Adrenal gland (tissue), 12 donors: ENCODE results near the gene RAPH1. TPM values are rescaled to one million over a fixed set of nuclear protein-coding genes. Genes with fewer than 3 reads are reported as not detected.

Experiments used
- DNase-seq, 7 donors: peaks; one replicate each; pipeline ENCODE4 v3.0.0-alpha.2; 2019 to 2020
- H3K27ac ChIP-seq, 5 donors: fragments of 200-600 bp; sonication (generic) in 4 of 5; 1 replicate in 3 of 5; 2 replicates in 2 of 5; pipeline versions ENCODE4 v1.5.1 to v1.8.0; 2016 to 2020; ENCODE audit warnings: mild to moderate bottlenecking in 1 of 5
- H3K27me3 ChIP-seq: fragments of 200-600 bp; 2 replicates; pipeline ENCODE4 v1.8.0; 2021
- H3K36me3 ChIP-seq, 2 donors: fragments of 200-600 bp; replicated peaks in 1 of 2; 1 replicate in 1 of 2; 2 replicates in 1 of 2; pipeline versions ENCODE4 v1.5.1 to v1.8.0; 2018 to 2022
- H3K4me1 ChIP-seq, 2 donors: fragments of 200-600 bp; replicated peaks in 1 of 2; 1 replicate in 1 of 2; 2 replicates in 1 of 2; pipeline versions ENCODE4 v1.5.1 to v1.8.0; 2018 to 2021
- H3K4me3 ChIP-seq, 4 donors: fragments of 200-600 bp; sonication (generic) in 3 of 4; one replicate each; pipeline ENCODE4 v1.5.1; 2016 to 2018
- H3K9me3 ChIP-seq, 3 donors: fragments of 200-600 bp; sonication (generic) in 1 of 3; replicated peaks in 1 of 3; 1 replicate in 2 of 3; 2 replicates in 1 of 3; pipeline versions ENCODE4 v1.5.1 to v1.8.0; 2016 to 2021
- CTCF ChIP-seq, 6 experiments: fragments of 450-650 bp in 4 of 6; fragments of 200-600 bp in 2 of 6; sonication (generic) in 1 of 6; IDR thresholded peaks; 1 replicate in 5 of 6; 2 replicates in 1 of 6; pipeline versions ENCODE4 v1.5.1 to v1.8.0; 2016 to 2021; ENCODE audit warnings: antibody characterized with exemption in 6 of 6, mild to moderate bottlenecking in 2 of 6, moderate library complexity in 1 of 6
- POLR2A ChIP-seq, 2 donors: fragments of 450-650 bp; IDR thresholded peaks; one replicate each; pipeline ENCODE4 v1.6.1; 2017; ENCODE audit warnings: antibody characterized with exemption in 2 of 2, mild to moderate bottlenecking in 2 of 2, moderate library complexity in 1 of 2
- WGBS, 4 donors: extraction: QIAGEN DNeasy Blood & Tissue Kit in 2 of 4; methylation state at CpG; one replicate each; pipeline versions ENCODE4 v1.1.5 to v1.1.7; 2013 to 2017; 5-methylcytosine and 5-hydroxymethylcytosine counted together
- intact Hi-C, 2 donors: fragments of 100-400 bp; cut with DNase I; formaldehyde crosslinking; loops; one replicate each; pipeline versions ENCODE4 v1.14.1 to v1.15.0; 2022 to 2023
- polyA plus RNA-seq, 3 donors: library from polyadenylated mRNA; stranded (reverse); fragments of 200-250 nt in 2 of 3; fragments of 350-450 nt in 1 of 3; fragmentation: Illumina TruSeq in 1 of 3; extraction: RNeasy Lipid Tissue Mini Kit (QIAGEN cat#74804) in 1 of 3; gene quantifications; one replicate each; pipeline ENCODE4 v1.2.3, GENCODE V29; 2013 to 2014
- total RNA-seq, 9 donors: library from RNA; depleted of rRNA in 4 of 9; stranded (reverse); fragments of >200 nt in 4 of 9; fragments of 120-200 nt in 1 of 9; fragmentation: NEBNext Ultra II Directional in 1 of 9; extraction: Animal tissue kit (Norgen Biotek cat#: 25700) in 1 of 9; gene quantifications; one replicate each; pipeline versions ENCODE4 v1.1.0 to v1.2.4, GENCODE V29; 2013 to 2023
- donor health status: healthy with polysubstance abuse.
- donor health status: Bipolar disorder and iron deficiency.
- donor health status: DM: yes; HTN: yes; CAD: no.
- donor health status: DM: no; HTN: no; CAD: no.
- donor health status: DM: no; HTN: no; CAD: no.
- donor health status: DM: yes; HTN: yes; CAD: no.

RAPH1 gene
- total and polyA plus RNA-seq, 12 donors = 4.2 to 72.5 (median 27.3) TPM

DNA sequence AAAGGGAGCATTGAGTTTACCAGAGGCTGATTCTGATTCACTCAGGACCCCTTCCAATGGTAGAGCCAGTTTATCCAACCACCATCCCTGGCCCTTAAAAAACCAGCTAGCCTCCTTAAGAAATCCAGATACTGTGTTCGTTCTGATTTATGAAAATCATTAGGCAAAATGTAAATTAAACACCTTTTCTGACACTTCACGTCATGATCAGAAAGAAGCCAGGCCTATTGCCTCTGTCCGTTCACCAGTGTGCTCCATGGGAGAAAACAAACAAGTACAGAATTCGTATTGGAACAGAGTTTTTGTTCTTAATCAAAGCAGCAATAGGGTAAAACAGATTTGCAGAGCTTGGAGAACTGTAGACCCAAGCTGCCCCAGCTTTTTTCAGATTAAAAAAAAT, 31.1 kb upstream of the RAPH1 start:
- TF ChIP-seq CTCF (IDR thresholded peaks at IDR 0.05) = no peak
- no peak for TF ChIP-seq POLR2A (IDR thresholded peaks at IDR 0.05)
- Histone ChIP-seq H3K4me1 (no peaks in the 10 kb centered on the region), H3K27me3 (no peaks in the 10 kb centered on the region), H3K27ac (no peak overlapping the region), H3K4me3 (no peak overlapping the region), H3K36me3 (no peaks in the 10 kb centered on the region), H3K9me3 (no peaks in the 10 kb centered on the region)
- WGBS, 4 donors = 86 to 96% (median 93%) methylated on average over 4 of the region's 4 CpGs
- intact Hi-C loops = no loop called here
- DNase-seq = no peak

DNA sequence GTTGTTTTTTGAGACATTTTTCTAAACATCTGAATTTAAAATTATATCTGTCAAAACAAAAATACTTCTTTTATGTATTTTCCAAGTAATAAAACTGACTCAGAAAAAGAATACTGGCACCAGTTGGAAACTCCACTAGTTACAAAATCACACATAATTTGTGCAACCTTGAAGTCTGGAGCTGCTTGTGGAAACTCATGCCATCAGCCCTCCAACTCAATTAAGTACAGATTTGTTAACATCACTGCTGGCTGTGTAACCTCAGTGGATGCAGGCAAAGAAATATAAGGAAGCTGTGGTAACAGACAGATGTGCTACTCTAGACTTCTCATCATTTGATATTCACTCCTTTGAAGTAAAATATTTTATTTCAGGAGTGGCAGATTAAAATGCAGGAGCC, 30.0 kb upstream of the RAPH1 start:
- no peak for TF ChIP-seq POLR2A (IDR thresholded peaks at IDR 0.05)
- TF ChIP-seq CTCF (IDR thresholded peaks at IDR 0.05) = no peak
- Histone ChIP-seq H3K27me3 (no peaks in the 10 kb centered on the region), H3K9me3 (no peaks in the 10 kb centered on the region), H3K27ac (no peak overlapping the region), H3K4me3 (no peak overlapping the region), H3K4me1 (no peaks in the 10 kb centered on the region), H3K36me3 (no peaks in the 10 kb centered on the region)
- intact Hi-C loops = no loop called here
- no peak for DNase-seq

DNA sequence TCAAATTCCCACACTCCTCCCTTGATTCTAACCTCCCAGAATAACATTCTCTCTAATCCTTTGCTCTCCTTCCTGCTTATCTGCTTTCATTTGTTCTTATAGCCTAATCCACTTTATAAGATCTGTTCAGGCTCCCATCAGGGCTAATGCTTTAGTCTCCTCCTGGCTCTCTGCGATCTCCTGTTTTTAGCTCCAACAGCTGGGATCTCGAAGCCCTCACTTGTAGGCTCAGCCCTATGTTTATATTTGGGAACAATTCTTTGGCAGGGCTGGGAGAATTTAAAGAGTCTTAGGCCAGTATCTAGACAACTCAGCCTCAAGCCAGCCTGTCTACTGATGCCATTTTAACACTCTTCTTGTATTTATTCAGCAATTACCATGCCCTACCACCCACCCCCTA, 27.2 kb upstream of the RAPH1 start:
- Histone ChIP-seq H3K27ac (no peak overlapping the region), H3K36me3 (no peaks in the 10 kb centered on the region), H3K4me1 (no peaks in the 10 kb centered on the region), H3K9me3 (no peaks in the 10 kb centered on the region), H3K4me3 (no peak overlapping the region), H3K27me3 (no peaks in the 10 kb centered on the region)
- TF ChIP-seq POLR2A (IDR thresholded peaks at IDR 0.05) (no peak), CTCF (IDR thresholded peaks at IDR 0.05) (no peak)
- DNase-seq = no peak
- WGBS, 4 donors = 62 to 79% (median 72%) methylated on average over 2 of the region's 2 CpGs
- intact Hi-C loops = no loop called here

GRCh38 chr2:203559641-203560040, 24.5 kb upstream of the RAPH1 start:
- Histone ChIP-seq H3K4me1 (no peaks in the 10 kb centered on the region), H3K4me3 (no peak overlapping the region), H3K36me3 (no peaks in the 10 kb centered on the region), H3K27ac (no peak overlapping the region), H3K9me3 (no peaks in the 10 kb centered on the region), H3K27me3 (no peaks in the 10 kb centered on the region)
- WGBS, 4 donors = 30 to 91% (median 63%) methylated on average over 1 of the region's 1 CpG
- DNase-seq = no peak
- TF ChIP-seq POLR2A (IDR thresholded peaks at IDR 0.05) (no peak), CTCF (IDR thresholded peaks at IDR 0.05) (no peak)
- intact Hi-C loops = no loop called here
